Neural crest cell (in vitro differentiated cells): ENCODE data around the gene RBX1. TPM values are rescaled to one million over a fixed set of nuclear protein-coding genes. Genes with fewer than 3 reads are reported as not detected.

Experiments used
- DNase-seq: peaks from one replicate; pipeline ENCODE4 v3.0.0; 2021; ENCODE audit warnings: low read depth, mixed read lengths, low spot score
- H3K27ac Mint-ChIP-seq: one replicate; pipeline ENCODE4 v1.8.0; 2021; ENCODE audit warnings: mild to moderate bottlenecking, mixed read lengths; ENCODE audit not compliant: unreplicated experiment
- H3K27me3 Mint-ChIP-seq: 2 replicates; pipeline ENCODE4 v1.8.0; 2021; ENCODE audit warnings: low read depth, mild to moderate bottlenecking, mixed read lengths
- H3K36me3 Mint-ChIP-seq: 2 replicates; pipeline ENCODE4 v1.8.0; 2021; ENCODE audit warnings: low read depth, mild to moderate bottlenecking, mixed read lengths
- H3K4me1 Mint-ChIP-seq: 2 replicates; pipeline ENCODE4 v1.8.0; 2021; ENCODE audit warnings: mixed read lengths
- H3K4me3 Mint-ChIP-seq: one replicate; pipeline ENCODE4 v1.8.0; 2021; ENCODE audit warnings: mild to moderate bottlenecking, mixed read lengths
- H3K9me3 Mint-ChIP-seq: 2 replicates; pipeline ENCODE4 v1.8.0; 2021; ENCODE audit warnings: mixed read lengths
- CTCF ChIP-seq: fragments of 200-600 bp; sonication (generic); conservative IDR thresholded peaks from 2 replicates; pipeline ENCODE4 v1.5.0; 2021; ENCODE audit warnings: antibody characterized with exemption, mild to moderate bottlenecking
- total RNA-seq: library from RNA; stranded (reverse); gene quantifications from 2 replicates; pipeline ENCODE4 v1.2.1, GENCODE V29; 2021

RBX1 gene
- total RNA-seq, 1 donor from 2014 or later = 75.5 TPM

DNA sequence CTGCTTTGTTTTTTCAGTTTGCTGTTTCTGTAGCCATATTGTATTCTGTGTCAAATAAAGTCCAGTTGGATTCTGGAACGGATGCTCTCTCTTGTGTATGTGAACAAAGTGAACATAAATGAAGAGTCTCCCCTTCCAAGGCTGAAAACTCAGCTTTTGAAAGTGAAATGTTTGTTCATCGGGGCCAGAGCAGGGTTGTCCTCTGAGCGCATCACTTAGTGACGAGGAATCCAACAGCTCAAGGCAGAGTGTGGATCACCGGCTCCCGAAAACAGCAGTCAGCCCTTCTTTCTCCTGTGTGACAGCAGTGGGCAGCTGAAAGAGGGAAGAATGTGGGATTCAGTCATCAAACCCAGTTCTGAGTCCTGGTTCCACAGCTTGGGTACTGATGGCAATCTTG lies 21.4 kb downstream of the RBX1 start:
- Mint-ChIP-seq H3K4me1 (no peaks in the 10 kb centered on the region), H3K27ac (no peak overlapping the region), H3K27me3 (no peaks in the 10 kb centered on the region), H3K4me3 (no peak overlapping the region), H3K9me3 (no peaks in the 10 kb centered on the region), H3K36me3 (peaks cover 2% of the 10 kb centered on the region)
- DNase-seq = no peak
- no peak for TF ChIP-seq CTCF

DNA sequence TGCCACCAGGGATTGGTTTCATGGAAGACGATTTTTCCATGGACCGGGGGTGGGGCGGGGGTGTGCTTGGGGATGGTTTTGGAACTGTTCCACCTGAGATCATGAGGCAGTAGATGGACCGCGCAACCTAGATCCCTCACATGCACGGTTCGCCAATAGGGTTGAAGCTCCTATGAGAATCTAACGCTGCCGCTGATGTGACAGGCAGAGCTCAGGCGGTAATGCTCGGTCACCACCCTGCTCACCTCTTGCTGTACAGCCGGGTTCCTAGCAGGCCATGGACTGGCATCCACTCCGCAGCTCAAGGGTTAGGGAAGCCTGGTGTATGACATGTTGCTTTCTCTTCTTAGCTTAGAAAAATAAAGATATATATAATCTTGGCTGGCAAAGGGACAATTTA lies 22.0 kb downstream of the RBX1 start:
- no peak overlapping the region for H3K4me3 Mint-ChIP-seq
- TF ChIP-seq CTCF = no peak
- H3K27me3 Mint-ChIP-seq = no peaks in the 10 kb centered on the region
- DNase-seq = no peak
- H3K4me1 Mint-ChIP-seq = no peaks in the 10 kb centered on the region
- peaks cover 2% of the 10 kb centered on the region for H3K36me3 Mint-ChIP-seq
- no peaks in the 10 kb centered on the region for H3K9me3 Mint-ChIP-seq
- no peak overlapping the region for H3K27ac Mint-ChIP-seq

GRCh38 chr22:40975366-40975765 lies 24.2 kb downstream of the RBX1 start:
- no peaks in the 10 kb centered on the region for H3K4me1 Mint-ChIP-seq
- no peaks in the 10 kb centered on the region for H3K9me3 Mint-ChIP-seq
- no peaks in the 10 kb centered on the region for H3K27me3 Mint-ChIP-seq
- no peak overlapping the region for H3K27ac Mint-ChIP-seq
- peaks cover 2% of the 10 kb centered on the region for H3K36me3 Mint-ChIP-seq
- H3K4me3 Mint-ChIP-seq = no peak overlapping the region
- TF ChIP-seq CTCF = no peak
- no peak for DNase-seq

DNA sequence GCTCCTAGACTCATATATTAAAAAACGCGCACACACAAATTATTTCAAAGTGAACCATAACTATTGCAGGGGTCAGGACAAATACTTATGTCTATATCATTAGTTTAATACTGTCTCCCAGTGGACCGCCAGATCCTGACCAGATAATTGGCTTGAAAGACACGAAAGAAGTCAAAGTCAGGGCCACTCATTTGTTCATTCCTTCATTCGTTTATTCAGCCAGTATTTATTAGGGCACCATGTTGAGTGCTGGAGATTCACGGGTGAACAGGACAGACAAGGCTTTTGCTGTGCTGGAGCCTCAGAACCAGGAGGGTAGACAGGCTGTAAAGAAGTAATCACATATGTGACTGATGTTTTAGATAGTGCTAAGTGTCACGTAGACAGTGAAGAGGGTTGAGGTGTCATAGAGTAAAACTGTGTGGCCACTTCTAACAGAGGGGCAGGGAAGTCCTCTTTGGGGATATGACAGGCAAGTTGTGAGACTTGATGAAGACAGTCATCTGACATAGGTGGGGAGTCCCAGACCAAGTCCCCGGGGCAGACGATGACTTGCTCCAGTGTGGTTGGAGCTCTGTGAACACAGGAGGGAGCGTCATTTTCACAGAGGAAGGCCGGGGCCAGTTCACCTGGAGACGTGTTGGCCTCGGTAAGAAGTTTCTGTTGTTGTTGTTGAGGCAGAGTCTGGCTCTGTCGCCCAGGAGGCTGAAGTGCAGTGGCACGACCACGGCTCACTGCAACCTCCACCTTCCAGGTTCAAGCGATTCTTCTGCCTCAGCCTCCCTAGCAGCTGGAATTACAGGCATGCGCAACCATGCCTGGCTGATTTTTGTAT lies 25.9 kb downstream of the RBX1 start:
- TF ChIP-seq CTCF = no peak
- no peaks in the 10 kb centered on the region for H3K9me3 Mint-ChIP-seq
- H3K27ac Mint-ChIP-seq = no peak overlapping the region
- no peaks in the 10 kb centered on the region for H3K27me3 Mint-ChIP-seq
- no peak for DNase-seq
- no peaks in the 10 kb centered on the region for H3K4me1 Mint-ChIP-seq
- no peak overlapping the region for H3K4me3 Mint-ChIP-seq
- peaks cover 2% of the 10 kb centered on the region for H3K36me3 Mint-ChIP-seq

- H3K27me3 Mint-ChIP-seq = no peaks in the 10 kb centered on the region
- no peak overlapping the region for H3K27ac Mint-ChIP-seq
- no peaks in the 10 kb centered on the region for H3K9me3 Mint-ChIP-seq
- TF ChIP-seq CTCF = no peak
- no peak for DNase-seq
- no peaks in the 10 kb centered on the region for H3K4me1 Mint-ChIP-seq
- no peaks in the 10 kb centered on the region for H3K36me3 Mint-ChIP-seq
- H3K4me3 Mint-ChIP-seq = no peak overlapping the region
Measured at GRCh38 chr22:40979198-40979597, 28.0 kb downstream of the RBX1 start.
